HG02981 (cell line): ENCODE measurements around the gene CAMK4.
A peak's percentile ranks its signal among the peaks of the same experiment; 100 is the strongest.

Experiments
- ATAC-seq: cut with Tn5 transposase; IDR thresholded peaks from one replicate; pipeline ENCODE4 v1.9.1; 2021; ENCODE audit warnings: mild to moderate bottlenecking, moderate library complexity; ENCODE audit not compliant: unreplicated experiment

The CAMK4 gene

GRCh38 chr5:111530298-111530740 is 306.1 kb downstream of the CAMK4 start:
- peak; percentile 93 for ATAC-seq

- ATAC-seq: no peak
These were observed 308.9 kb downstream of the CAMK4 start for GRCh38 chr5:111532886-111533582.

- no peak for ATAC-seq
These were observed 311.8 kb downstream of the CAMK4 start for GRCh38 chr5:111535879-111536549.

GRCh38 chr5:111537141-111538024 is 313.2 kb downstream of the CAMK4 start:
- no peak for ATAC-seq
